ENCODE measurements around the gene MARS1. TPM values are rescaled to one million over a fixed set of nuclear protein-coding genes. Genes with fewer than 3 reads are reported as not detected.

The MARS1 gene
- total RNA-seq, 4 donors from 2014 or later = 29.1 to 160 (median 76.8) TPM

- Histone ChIP-seq H3K36me3 (no peaks in the 10 kb centered on the region), H3K27me3 (no peaks in the 10 kb centered on the region), H3K9me3 (no peaks in the 10 kb centered on the region), H3K27ac (peak overlapping the region; percentile 97 to 99), H3K4me1 (peaks cover 6 to 20% of the 10 kb centered on the region in 2 donors), H3K4me3 (peak overlapping the region; percentile 80 to 88)
- TF ChIP-seq CTCF (IDR thresholded peaks at IDR 0.05) (no peak), POLR2A (IDR thresholded peaks at IDR 0.05) (no peak)
- intact Hi-C loops (cut with DNase I; ENCODE audit: low total_unique reads) = no loop called here
- peak in 1 of 2 donors; percentile 29 for DNase-seq
Measured at GRCh38 chr12:57523706-57524614, 36.1 kb downstream of the MARS1 start.

- H3K4me3 ChIP-seq = no peak overlapping the region
- DNase-seq = peak in 1 of 2 donors; percentile 31
- TF ChIP-seq POLR2A (IDR thresholded peaks at IDR 0.05) = no peak
- no peak for TF ChIP-seq CTCF (IDR thresholded peaks at IDR 0.05)
- H3K27ac ChIP-seq = peak overlapping the region; percentile 97 to 99
- H3K36me3 ChIP-seq = no peaks in the 10 kb centered on the region
- no peaks in the 10 kb centered on the region for H3K9me3 ChIP-seq
- no peaks in the 10 kb centered on the region for H3K27me3 ChIP-seq
- intact Hi-C loops (cut with DNase I; ENCODE audit: low total_unique reads) = no loop called here
- H3K4me1 ChIP-seq = peaks cover 4 to 19% of the 10 kb centered on the region in 2 donors
Measured at GRCh38 chr12:57524814-57525614, 37.1 kb downstream of the MARS1 start.

GRCh38 chr12:57525615-57526383 is 37.9 kb downstream of the MARS1 start:
- peaks cover 4 to 19% of the 10 kb centered on the region in 2 donors for H3K4me1 ChIP-seq
- H3K4me3 ChIP-seq = no peak overlapping the region
- H3K27ac ChIP-seq = peak overlapping the region in 1 of 2 donors; percentile 9
- no peak for TF ChIP-seq POLR2A (IDR thresholded peaks at IDR 0.05)
- TF ChIP-seq CTCF (IDR thresholded peaks at IDR 0.05) = no peak
- no peak for DNase-seq
- no peaks in the 10 kb centered on the region for H3K36me3 ChIP-seq
- no peaks in the 10 kb centered on the region for H3K9me3 ChIP-seq
- H3K27me3 ChIP-seq = no peaks in the 10 kb centered on the region
- intact Hi-C loops (cut with DNase I; ENCODE audit: low total_unique reads) = no loop called here

- peaks cover 4 to 19% of the 10 kb centered on the region in 2 donors for H3K4me1 ChIP-seq
- H3K9me3 ChIP-seq = no peaks in the 10 kb centered on the region
- H3K4me3 ChIP-seq = no peak overlapping the region
- intact Hi-C loops (cut with DNase I; ENCODE audit: low total_unique reads) = no loop called here
- no peak for TF ChIP-seq POLR2A (IDR thresholded peaks at IDR 0.05)
- no peak overlapping the region for H3K27ac ChIP-seq
- H3K27me3 ChIP-seq = no peaks in the 10 kb centered on the region
- H3K36me3 ChIP-seq = no peaks in the 10 kb centered on the region
- DNase-seq = no peak
Measured at GRCh38 chr12:57526477-57527126, 38.7 kb downstream of the MARS1 start.

GRCh38 chr12:57527184-57527583 is 39.3 kb downstream of the MARS1 start:
- no peak for DNase-seq
- Histone ChIP-seq H3K4me3 (no peak overlapping the region), H3K4me1 (peaks cover 4 to 19% of the 10 kb centered on the region in 2 donors), H3K27me3 (no peaks in the 10 kb centered on the region), H3K36me3 (no peaks in the 10 kb centered on the region), H3K27ac (no peak overlapping the region), H3K9me3 (no peaks in the 10 kb centered on the region)
- no peak for TF ChIP-seq POLR2A (IDR thresholded peaks at IDR 0.05)
- TF ChIP-seq CTCF (IDR thresholded peaks at IDR 0.05) = no peak
- intact Hi-C loops (cut with DNase I; ENCODE audit: low total_unique reads) = no loop called here

Measured in uterus (tissue), 4 donors.